ENCODE data around the gene KRTAP5-2. TPM values are rescaled to one million over a fixed set of nuclear protein-coding genes. Genes with fewer than 3 reads are reported as not detected.

The KRTAP5-2 gene
- total and polyA plus RNA-seq, 2 of the 8 experiments (the other 6 are each of a cell fraction or from before 2014, with no cell fraction given): not detected

DNA sequence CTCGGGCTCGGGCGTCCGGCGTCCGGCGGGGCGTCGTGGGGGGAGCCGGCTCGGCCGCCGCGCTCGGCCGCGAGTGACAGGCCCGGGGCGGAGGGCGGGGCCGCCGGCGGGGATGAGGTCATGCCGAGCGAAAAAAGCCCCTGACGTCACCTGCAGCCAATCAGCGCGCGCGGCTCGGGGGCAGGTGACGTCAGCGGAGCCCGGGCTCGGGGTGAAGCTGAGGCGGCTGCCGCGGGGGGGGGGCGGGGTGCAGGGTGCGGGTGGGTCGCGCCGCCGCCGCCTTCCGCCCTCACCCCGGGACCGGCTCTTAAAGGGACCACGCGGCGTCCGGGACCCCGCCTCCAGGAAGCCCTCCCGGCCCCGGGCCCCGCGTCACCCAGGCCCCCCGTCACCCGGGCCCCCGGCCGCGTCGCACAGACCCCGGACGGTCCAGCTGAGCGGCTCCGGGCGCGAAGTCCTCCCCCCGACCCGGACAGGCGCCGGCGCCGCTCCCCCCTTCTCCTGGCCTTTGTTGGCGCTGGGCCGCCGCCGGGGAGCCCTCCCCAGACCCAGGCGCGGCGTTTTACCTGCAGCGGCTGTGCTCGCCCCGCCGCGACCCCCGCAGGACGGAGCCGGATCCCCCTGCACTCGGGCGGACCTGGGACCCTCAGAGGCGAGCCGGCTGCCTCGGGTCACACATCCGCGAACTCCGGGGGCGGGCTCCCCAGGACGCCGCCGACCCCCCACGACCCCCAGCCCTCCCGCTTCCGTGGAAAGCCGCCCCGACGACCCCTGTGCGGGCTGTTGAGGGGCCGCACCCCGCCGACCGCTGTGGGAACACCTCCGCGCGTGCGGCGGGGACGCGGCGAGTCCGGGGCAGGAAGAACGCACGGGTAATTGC is 25.7 kb downstream of the KRTAP5-2 start, which contains the start of gene DUSP8 (continued):
- TF ChIP-seq, protein P1, sequence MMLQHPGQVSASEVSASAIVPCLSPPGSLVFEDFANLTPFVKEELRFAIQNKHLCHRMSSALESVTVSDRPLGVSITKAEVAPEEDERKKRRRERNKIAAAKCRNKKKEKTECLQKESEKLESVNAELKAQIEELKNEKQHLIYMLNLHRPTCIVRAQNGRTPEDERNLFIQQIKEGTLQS (IDR thresholded peaks at IDR 0.05; ENCODE audit: insufficient read depth, low read depth, low read length): 0 out of 2 replicates have a peak, but pooled peaks have one; percentile 18
- no peak for TF ChIP-seq ZNF274 (IDR thresholded peaks at IDR 0.05; ENCODE audit: borderline replicate concordance, extremely low read depth, low read length)
- no peak for TF ChIP-seq CBX8 (IDR thresholded peaks at IDR 0.05; ENCODE audit: borderline replicate concordance, low read depth, low read length)
- TF ChIP-seq TAF7 (optimal IDR thresholded peaks at IDR 0.05; ENCODE audit: borderline replicate concordance, low read depth, low read length): no peak
- TF ChIP-seq, protein P2, sequence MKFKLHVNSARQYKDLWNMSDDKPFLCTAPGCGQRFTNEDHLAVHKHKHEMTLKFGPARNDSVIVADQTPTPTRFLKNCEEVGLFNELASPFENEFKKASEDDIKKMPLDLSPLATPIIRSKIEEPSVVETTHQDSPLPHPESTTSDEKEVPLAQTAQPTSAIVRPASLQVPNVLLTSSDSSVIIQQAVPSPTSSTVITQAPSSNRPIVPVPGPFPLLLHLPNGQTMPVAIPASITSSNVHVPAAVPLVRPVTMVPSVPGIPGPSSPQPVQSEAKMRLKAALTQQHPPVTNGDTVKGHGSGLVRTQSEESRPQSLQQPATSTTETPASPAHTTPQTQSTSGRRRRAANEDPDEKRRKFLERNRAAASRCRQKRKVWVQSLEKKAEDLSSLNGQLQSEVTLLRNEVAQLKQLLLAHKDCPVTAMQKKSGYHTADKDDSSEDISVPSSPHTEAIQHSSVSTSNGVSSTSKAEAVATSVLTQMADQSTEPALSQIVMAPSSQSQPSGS (IDR thresholded peaks at IDR 0.05; ENCODE audit: low read length): peak; percentile 97
- TF ChIP-seq, protein P3, sequence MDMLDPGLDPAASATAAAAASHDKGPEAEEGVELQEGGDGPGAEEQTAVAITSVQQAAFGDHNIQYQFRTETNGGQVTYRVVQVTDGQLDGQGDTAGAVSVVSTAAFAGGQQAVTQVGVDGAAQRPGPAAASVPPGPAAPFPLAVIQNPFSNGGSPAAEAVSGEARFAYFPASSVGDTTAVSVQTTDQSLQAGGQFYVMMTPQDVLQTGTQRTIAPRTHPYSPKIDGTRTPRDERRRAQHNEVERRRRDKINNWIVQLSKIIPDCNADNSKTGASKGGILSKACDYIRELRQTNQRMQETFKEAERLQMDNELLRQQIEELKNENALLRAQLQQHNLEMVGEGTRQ (IDR thresholded peaks at IDR 0.05; ENCODE audit: low read length): no peak
- TF ChIP-seq SIRT6 (IDR thresholded peaks at IDR 0.05; ENCODE audit: low read length): no peak
- TF ChIP-seq CHD1 (IDR thresholded peaks at IDR 0.05; ENCODE audit: low read depth, low read length): no peak
- no peak for TF ChIP-seq SP1 (IDR thresholded peaks at IDR 0.05; ENCODE audit: low read depth, low read length)
- TF ChIP-seq YY1 (IDR thresholded peaks at IDR 0.05; ENCODE audit: low read depth, low read length): no peak
- TF ChIP-seq JUN (IDR thresholded peaks at IDR 0.05; ENCODE audit: low read depth, low read length): peak; percentile 59; the same call in 1 of the 2 replicates
- TF ChIP-seq SP4 (IDR thresholded peaks at IDR 0.05; ENCODE audit: low read length): no peak
- TF ChIP-seq TCF12 (IDR thresholded peaks at IDR 0.05; ENCODE audit: low read depth, low read length): no peak
- TF ChIP-seq, protein P4, sequence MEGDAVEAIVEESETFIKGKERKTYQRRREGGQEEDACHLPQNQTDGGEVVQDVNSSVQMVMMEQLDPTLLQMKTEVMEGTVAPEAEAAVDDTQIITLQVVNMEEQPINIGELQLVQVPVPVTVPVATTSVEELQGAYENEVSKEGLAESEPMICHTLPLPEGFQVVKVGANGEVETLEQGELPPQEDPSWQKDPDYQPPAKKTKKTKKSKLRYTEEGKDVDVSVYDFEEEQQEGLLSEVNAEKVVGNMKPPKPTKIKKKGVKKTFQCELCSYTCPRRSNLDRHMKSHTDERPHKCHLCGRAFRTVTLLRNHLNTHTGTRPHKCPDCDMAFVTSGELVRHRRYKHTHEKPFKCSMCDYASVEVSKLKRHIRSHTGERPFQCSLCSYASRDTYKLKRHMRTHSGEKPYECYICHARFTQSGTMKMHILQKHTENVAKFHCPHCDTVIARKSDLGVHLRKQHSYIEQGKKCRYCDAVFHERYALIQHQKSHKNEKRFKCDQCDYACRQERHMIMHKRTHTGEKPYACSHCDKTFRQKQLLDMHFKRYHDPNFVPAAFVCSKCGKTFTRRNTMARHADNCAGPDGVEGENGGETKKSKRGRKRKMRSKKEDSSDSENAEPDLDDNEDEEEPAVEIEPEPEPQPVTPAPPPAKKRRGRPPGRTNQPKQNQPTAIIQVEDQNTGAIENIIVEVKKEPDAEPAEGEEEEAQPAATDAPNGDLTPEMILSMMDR (IDR thresholded peaks at IDR 0.05; ENCODE audit: control extremely low read depth in 1 of 3, insufficient read depth in 1 of 3, low read depth in 1 of 3, low read length in 3 of 3): no peak
- TF ChIP-seq CREB1 (IDR thresholded peaks at IDR 0.05): peak; percentile 90
- no peak for TF ChIP-seq MAFK (IDR thresholded peaks at IDR 0.05; ENCODE audit: low read depth, low read length)
- no peak for TF ChIP-seq TEAD4 (IDR thresholded peaks at IDR 0.05; ENCODE audit: low read depth, low read length)
- no peak for TF ChIP-seq KDM4A (IDR thresholded peaks at IDR 0.05; ENCODE audit: low read depth, low read length, severe bottlenecking)
- no peak for TF ChIP-seq SP2 (IDR thresholded peaks at IDR 0.05; ENCODE audit: low read length)

Measured in H1 (cell line).